ENCODE results near the gene TNNC1.

The TNNC1 gene

DNA sequence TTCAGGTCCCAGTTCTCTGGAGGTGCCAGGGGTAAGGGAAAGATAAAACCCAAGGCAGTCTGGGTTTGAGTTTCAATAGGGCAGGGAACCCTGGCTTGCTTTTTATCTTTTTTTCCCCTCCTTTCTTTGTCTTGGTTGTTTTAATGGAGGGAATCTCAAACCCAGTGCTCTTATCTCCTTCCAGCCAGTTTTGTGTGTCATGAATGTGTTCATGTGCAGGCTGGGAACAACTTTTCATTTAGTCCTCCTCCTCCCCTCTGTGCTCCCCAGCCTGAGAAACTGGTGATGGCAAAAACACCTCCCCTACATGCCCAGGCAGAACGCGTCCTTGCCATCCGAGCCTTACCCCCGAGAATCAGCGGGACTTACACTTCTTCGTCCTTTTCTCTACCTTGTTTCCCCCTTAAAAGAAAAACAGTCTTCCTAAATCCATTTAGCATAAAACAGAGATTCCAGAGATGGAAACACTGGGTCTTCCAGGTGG lies 19.8 kb downstream of the TNNC1 start:
- TF ChIP-seq, protein P1, sequence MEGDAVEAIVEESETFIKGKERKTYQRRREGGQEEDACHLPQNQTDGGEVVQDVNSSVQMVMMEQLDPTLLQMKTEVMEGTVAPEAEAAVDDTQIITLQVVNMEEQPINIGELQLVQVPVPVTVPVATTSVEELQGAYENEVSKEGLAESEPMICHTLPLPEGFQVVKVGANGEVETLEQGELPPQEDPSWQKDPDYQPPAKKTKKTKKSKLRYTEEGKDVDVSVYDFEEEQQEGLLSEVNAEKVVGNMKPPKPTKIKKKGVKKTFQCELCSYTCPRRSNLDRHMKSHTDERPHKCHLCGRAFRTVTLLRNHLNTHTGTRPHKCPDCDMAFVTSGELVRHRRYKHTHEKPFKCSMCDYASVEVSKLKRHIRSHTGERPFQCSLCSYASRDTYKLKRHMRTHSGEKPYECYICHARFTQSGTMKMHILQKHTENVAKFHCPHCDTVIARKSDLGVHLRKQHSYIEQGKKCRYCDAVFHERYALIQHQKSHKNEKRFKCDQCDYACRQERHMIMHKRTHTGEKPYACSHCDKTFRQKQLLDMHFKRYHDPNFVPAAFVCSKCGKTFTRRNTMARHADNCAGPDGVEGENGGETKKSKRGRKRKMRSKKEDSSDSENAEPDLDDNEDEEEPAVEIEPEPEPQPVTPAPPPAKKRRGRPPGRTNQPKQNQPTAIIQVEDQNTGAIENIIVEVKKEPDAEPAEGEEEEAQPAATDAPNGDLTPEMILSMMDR (conservative IDR thresholded peaks at IDR 0.05): no peak
- no peak overlapping the region for H3K27ac ChIP-seq

DNA sequence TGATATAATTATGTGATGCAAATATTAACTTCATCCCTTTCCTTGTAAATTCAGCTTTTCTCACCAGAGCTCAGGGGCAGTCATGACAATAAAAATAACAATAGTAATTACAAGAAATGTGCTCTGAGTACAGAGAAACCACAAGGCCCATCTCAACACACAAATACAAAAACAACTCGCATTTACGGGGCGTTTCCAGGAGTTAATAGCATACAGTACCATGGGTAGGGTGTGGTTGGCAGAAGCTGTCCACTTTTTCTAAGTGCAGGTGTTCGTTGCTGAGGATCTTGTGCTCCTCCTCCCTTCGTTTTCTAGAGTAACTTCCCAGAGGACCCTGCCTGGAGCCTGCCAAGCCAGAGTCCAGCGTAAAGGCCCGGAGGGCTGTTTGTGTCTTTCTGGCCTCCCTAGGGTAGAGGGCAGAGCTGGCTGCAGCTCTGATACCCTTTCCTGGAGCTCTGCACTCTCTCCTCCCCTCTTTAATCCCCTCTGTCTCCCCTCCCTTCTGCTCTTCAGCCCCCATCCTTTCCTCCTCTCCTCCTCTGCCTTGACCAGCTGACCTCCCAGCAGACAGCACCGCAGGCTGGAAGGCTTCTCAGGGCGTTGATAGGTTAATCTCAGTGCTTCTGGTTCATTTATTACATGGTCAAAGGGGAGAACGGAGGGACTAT lies 20.4 kb downstream of the TNNC1 start:
- H3K27ac ChIP-seq: no peak overlapping the region
- TF ChIP-seq, protein P1 (conservative IDR thresholded peaks at IDR 0.05): no peak

GRCh38 chr3:52432691-52433141 lies 21.1 kb downstream of the TNNC1 start:
- H3K27ac ChIP-seq: peak overlapping the region; percentile 8; the same call in 1 of the 2 replicates
- TF ChIP-seq, protein P1 (conservative IDR thresholded peaks at IDR 0.05): no peak

DNA sequence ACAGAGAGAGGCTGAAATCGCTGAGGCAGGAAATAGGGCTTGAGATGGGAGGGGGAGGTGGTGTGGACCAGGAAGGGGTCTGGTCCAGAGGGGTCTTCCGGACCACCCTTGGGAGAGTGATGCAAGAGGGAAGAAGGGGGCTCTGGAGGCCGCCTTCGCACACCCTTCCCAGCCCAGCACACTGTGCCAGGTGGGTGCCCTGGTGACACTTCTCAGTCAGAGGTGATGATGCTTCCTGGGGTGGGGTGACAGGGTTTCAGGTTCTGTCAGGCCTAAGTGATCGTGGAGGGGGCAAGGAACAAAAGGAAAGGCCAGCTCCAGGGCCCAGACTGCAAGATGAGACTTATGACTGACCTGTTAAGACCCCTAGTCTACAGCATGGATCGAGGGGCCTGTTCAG lies 21.6 kb downstream of the TNNC1 start:
- H3K27ac ChIP-seq: peak overlapping the region; percentile 8; the same call in 1 of the 2 replicates
- TF ChIP-seq, protein P1 (conservative IDR thresholded peaks at IDR 0.05): no peak

DNA sequence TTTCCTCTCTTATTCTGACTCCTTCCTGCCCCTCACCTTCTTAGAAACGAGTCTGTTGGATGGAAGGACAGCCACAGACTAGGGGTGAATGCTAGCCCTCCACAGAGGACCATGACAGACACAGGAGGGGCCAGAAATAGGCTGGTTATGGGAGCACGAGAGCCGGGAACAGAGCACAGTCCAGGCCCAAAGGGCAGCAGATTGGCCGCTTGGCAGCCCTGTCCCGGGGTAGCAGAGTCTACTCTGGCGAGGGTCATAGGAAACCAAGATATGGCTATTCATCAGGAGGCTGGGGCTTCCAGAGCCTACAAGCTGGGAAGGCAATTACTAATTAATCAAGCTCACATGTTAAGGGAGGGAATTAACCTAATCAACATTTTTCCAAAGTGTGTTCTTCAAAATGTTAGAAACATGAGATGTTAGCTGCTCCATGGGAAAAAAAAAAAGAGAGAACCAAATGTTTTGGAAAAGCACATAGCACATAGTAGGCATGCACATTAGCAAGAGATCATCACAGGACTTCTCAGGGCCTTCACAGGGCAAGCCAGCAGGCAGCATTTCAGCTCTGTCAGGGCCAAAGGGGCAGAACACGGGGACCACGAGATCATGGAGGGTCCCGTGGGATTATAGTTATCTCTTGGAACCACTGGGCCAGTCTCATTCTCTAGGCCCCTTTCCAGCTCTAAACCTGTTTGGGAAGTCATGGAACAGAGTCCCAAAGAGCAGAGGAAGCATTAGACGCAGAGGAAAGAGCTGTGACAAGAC lies 22.2 kb downstream of the TNNC1 start:
- peak overlapping the region; percentile 8; the same call in 1 of the 2 replicates for H3K27ac ChIP-seq
- TF ChIP-seq, protein P1 (conservative IDR thresholded peaks at IDR 0.05): no peak

GRCh38 chr3:52430416-52430810 lies 23.4 kb downstream of the TNNC1 start:
- TF ChIP-seq, protein P1 (conservative IDR thresholded peaks at IDR 0.05): no peak
- no peak overlapping the region for H3K27ac ChIP-seq

DNA sequence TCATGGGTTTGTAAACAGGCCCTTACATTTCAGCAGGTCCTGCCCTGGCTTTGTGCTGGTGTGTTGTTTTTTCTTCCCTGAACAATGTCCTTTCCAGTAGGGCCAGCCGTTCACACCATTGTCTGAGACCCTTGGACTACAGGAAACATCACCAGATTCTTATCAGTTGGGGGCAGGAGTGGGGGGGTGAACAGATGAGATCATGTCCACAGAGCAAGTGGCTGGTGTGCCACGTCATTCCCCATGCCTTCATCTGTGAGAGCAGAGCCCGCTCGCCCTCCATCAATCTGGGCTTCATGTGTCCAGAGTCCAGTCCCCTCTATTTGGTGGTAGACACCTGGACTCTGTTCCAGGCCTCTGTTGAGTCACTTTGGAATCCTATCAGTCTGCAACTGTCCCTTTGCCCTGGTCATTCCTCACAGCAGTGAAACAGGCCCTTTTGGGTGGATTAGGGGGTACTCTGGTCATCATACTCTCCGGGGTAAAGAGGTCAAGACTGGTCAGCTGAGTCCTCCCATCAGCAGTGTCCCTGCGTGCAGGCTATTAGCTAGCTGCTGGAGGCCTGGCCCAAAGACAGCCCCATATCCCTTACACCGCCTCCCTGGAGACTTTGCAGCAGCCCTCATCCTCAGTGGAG lies 23.9 kb downstream of the TNNC1 start:
- no peak overlapping the region for H3K27ac ChIP-seq
- TF ChIP-seq, protein P1 (conservative IDR thresholded peaks at IDR 0.05): no peak

All from VCaP (cell line).